Vagina (tissue), 2 donors: ENCODE results near the gene MEGF8. TPM values are rescaled to one million over a fixed set of nuclear protein-coding genes. Genes with fewer than 3 reads are reported as not detected.
A peak's percentile ranks its signal among the peaks of the same experiment; 100 is the strongest.

Source experiments
- DNase-seq, 2 donors: peaks; one replicate each; pipeline ENCODE4 v3.0.0-alpha.2; 2017; ENCODE audit errors: extremely low spot score in 2 of 2
- H3K27ac ChIP-seq: fragments of 200-600 bp; sonication (generic); one replicate; pipeline ENCODE4 v1.5.1; 2019
- H3K27me3 ChIP-seq: fragments of 200-600 bp; sonication (generic); one replicate; pipeline ENCODE4 v1.5.1; 2019
- H3K36me3 ChIP-seq, 2 donors: fragments of 200-600 bp; sonication (generic); one replicate each; pipeline ENCODE4 v1.5.1; 2017 to 2019
- H3K4me1 ChIP-seq: fragments of 200-600 bp; sonication (generic); one replicate; pipeline ENCODE4 v1.5.1; 2019
- H3K4me3 ChIP-seq, 2 donors: fragments of 200-600 bp; sonication (generic); 1 replicate in 1 of 2; 2 replicates in 1 of 2; pipeline ENCODE4 v1.5.1; 2016 to 2019
- H3K9me3 ChIP-seq: fragments of 200-600 bp; sonication (generic); one replicate; pipeline ENCODE4 v1.5.1; 2019
- POLR2A ChIP-seq, 2 donors: fragments of 450-650 bp; IDR thresholded peaks; one replicate each; pipeline ENCODE4 v1.6.1; 2017; ENCODE audit warnings: antibody characterized with exemption in 2 of 2, mild to moderate bottlenecking in 2 of 2, moderate library complexity in 2 of 2
- POLR2AphosphoS5 ChIP-seq, 2 donors: sonication (generic); formaldehyde crosslinking; IDR thresholded peaks; one replicate each; pipeline ENCODE4 v1.9.0; 2017; ENCODE audit warnings: antibody characterized with exemption in 2 of 2, mild to moderate bottlenecking in 2 of 2, low read depth in 1 of 2; ENCODE audit not compliant: insufficient read depth in 1 of 2
- intact Hi-C: fragments of 100-400 bp; cut with DNase I; formaldehyde crosslinking; loops from one replicate; pipeline ENCODE4 v1.15.1; 2023
- total RNA-seq: library from RNA; depleted of rRNA; stranded (reverse); fragments of >200 nt; gene quantifications from one replicate; pipeline ENCODE4 v1.2.3, GENCODE V29; 2016
- TF ChIP-seq, protein P1 (sequence below), 3 experiments: fragments of 450-650 bp in 2 of 3; fragments of 200-600 bp in 1 of 3; sonication (generic) in 1 of 3; IDR thresholded peaks; one replicate each; pipeline ENCODE4 v1.5.1; 2017 to 2019; ENCODE audit warnings: antibody characterized with exemption in 3 of 3, mild to moderate bottlenecking in 2 of 3, moderate library complexity in 2 of 3

MEGF8 gene
- total RNA-seq, 1 donor from 2014 or later, result 13.5 TPM

DNA sequence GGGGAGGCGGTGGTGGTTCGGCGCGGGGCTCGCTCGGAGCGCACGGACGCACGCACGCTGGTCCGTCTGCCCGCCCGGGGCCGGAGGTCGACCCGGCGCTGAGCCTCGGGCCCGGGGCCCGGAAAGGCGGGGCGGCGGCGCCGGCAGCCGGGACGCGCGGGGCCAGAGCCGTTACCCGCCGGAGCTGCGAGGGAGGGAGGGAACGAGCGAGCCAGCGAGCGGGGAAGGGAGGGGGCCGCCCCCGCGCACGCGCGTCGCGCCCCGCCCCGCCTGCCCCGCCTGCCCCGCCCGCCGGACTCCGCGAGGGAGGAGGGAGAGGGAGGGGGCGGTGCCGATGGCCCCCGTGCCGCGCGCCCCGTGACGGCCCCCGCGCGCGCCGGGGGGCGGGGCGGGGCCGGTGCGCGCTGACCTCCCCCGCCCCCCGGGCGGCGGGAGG lies 41.4 kb upstream of the MEGF8 start:
- no peaks in the 10 kb centered on the region for H3K27me3 ChIP-seq
- peaks cover 0 to 21% of the 10 kb centered on the region in 2 donors for H3K36me3 ChIP-seq
- TF ChIP-seq POLR2AphosphoS5 (IDR thresholded peaks at IDR 0.05; ENCODE audit: insufficient read depth in 1 of 2, low read depth in 1 of 2) (no peak), POLR2A (IDR thresholded peaks at IDR 0.05) (peak in 1 of 2 donors; percentile 72)
- TF ChIP-seq, protein P1, sequence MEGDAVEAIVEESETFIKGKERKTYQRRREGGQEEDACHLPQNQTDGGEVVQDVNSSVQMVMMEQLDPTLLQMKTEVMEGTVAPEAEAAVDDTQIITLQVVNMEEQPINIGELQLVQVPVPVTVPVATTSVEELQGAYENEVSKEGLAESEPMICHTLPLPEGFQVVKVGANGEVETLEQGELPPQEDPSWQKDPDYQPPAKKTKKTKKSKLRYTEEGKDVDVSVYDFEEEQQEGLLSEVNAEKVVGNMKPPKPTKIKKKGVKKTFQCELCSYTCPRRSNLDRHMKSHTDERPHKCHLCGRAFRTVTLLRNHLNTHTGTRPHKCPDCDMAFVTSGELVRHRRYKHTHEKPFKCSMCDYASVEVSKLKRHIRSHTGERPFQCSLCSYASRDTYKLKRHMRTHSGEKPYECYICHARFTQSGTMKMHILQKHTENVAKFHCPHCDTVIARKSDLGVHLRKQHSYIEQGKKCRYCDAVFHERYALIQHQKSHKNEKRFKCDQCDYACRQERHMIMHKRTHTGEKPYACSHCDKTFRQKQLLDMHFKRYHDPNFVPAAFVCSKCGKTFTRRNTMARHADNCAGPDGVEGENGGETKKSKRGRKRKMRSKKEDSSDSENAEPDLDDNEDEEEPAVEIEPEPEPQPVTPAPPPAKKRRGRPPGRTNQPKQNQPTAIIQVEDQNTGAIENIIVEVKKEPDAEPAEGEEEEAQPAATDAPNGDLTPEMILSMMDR (IDR thresholded peaks at IDR 0.05), result no peak
- peak overlapping the region; percentile 100 for H3K27ac ChIP-seq
- intact Hi-C loops, result no loop called here
- H3K4me3 ChIP-seq, result peak overlapping the region; percentile 66 to 90
- DNase-seq, result no peak
- peaks cover 64% of the 10 kb centered on the region for H3K4me1 ChIP-seq
- H3K9me3 ChIP-seq, result no peaks in the 10 kb centered on the region

DNA sequence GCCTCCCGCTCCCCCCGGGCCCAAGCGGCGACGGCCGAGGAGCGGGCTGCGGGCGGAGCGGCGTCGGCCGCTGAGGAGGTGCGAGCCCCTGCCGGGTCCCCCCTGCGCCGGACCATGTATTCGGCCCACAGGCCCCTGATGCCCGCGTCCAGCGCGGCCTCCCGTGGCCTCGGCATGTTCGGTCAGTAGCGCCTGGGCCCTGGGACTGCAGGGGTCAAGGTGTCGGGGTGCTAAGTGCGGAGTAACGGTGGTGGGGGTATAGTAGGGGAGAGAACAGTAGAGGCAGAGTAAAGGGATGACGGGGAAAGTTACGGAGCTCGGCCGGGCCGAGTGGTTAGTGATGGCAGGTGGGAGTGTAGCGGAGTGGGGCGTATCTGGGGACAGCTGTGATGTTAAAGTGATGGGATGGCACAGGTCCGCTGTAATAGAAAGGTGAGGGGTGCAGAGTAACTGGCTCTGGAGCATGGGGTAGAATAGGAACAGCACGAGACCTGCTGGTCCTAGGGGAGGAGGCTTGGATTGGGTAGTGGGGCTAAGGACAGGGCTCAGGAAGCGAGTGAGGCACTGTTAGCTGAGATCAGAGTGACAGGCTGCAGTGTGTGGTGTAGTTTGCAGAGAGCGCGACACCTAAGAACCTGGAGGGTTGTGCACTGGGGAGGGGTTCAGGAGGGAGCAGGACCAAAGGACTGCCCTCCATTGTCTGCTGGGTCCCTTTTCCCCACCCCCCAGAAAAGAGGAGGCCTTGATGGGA lies 40.7 kb upstream of the MEGF8 start:
- no peaks in the 10 kb centered on the region for H3K27me3 ChIP-seq
- intact Hi-C loops, result no loop called here
- peak overlapping the region; percentile 66 to 90 for H3K4me3 ChIP-seq
- H3K36me3 ChIP-seq, result peaks cover 0 to 27% of the 10 kb centered on the region in 2 donors
- peaks cover 57% of the 10 kb centered on the region for H3K4me1 ChIP-seq
- no peak for DNase-seq
- H3K27ac ChIP-seq, result peak overlapping the region; percentile 94
- TF ChIP-seq, protein P1 (IDR thresholded peaks at IDR 0.05), result no peak
- TF ChIP-seq POLR2AphosphoS5 (IDR thresholded peaks at IDR 0.05; ENCODE audit: insufficient read depth in 1 of 2, low read depth in 1 of 2) (no peak), POLR2A (IDR thresholded peaks at IDR 0.05) (no peak)
- H3K9me3 ChIP-seq, result no peaks in the 10 kb centered on the region

GRCh38 chr19:42285541-42285941 lies 39.9 kb upstream of the MEGF8 start:
- peaks cover 0 to 35% of the 10 kb centered on the region in 2 donors for H3K36me3 ChIP-seq
- no peaks in the 10 kb centered on the region for H3K27me3 ChIP-seq
- H3K4me1 ChIP-seq, result peaks cover 54% of the 10 kb centered on the region
- DNase-seq, result no peak
- peak overlapping the region; percentile 94 for H3K27ac ChIP-seq
- intact Hi-C loops, result no loop called here
- TF ChIP-seq, protein P1 (IDR thresholded peaks at IDR 0.05), result no peak
- TF ChIP-seq POLR2A (IDR thresholded peaks at IDR 0.05), result no peak
- TF ChIP-seq POLR2AphosphoS5 (IDR thresholded peaks at IDR 0.05; ENCODE audit: insufficient read depth in 1 of 2, low read depth in 1 of 2), result no peak
- H3K4me3 ChIP-seq, result peak overlapping the region in 1 of 2 donors; percentile 90
- H3K9me3 ChIP-seq, result no peaks in the 10 kb centered on the region

GRCh38 chr19:42285988-42286348 lies 39.5 kb upstream of the MEGF8 start:
- H3K36me3 ChIP-seq, result peaks cover 0 to 39% of the 10 kb centered on the region in 2 donors
- H3K27ac ChIP-seq, result peak overlapping the region; percentile 94
- H3K4me1 ChIP-seq, result peaks cover 53% of the 10 kb centered on the region
- intact Hi-C loops, result no loop called here
- peak overlapping the region; percentile 11 to 90 for H3K4me3 ChIP-seq
- DNase-seq, result no peak
- no peaks in the 10 kb centered on the region for H3K9me3 ChIP-seq
- H3K27me3 ChIP-seq, result no peaks in the 10 kb centered on the region
- no peak for TF ChIP-seq POLR2A (IDR thresholded peaks at IDR 0.05)
- TF ChIP-seq POLR2AphosphoS5 (IDR thresholded peaks at IDR 0.05; ENCODE audit: insufficient read depth in 1 of 2, low read depth in 1 of 2), result no peak
- TF ChIP-seq, protein P1 (IDR thresholded peaks at IDR 0.05), result no peak
